HG03575 (cell line): ENCODE measurements around the gene YIPF4.
"Not testable (repeated sequence)": the region's sequence is repeated elsewhere in the genome, so short reads cannot be mapped to it uniquely, and the experiment has no call there.

Experiments
- ATAC-seq: cut with Tn5 transposase; IDR thresholded peaks from one replicate; pipeline ENCODE4 v1.9.1; 2021; ENCODE audit not compliant: unreplicated experiment, insufficient number of reproducible peaks, low FRiP score; ENCODE audit errors: extremely low read depth

YIPF4 gene

DNA sequence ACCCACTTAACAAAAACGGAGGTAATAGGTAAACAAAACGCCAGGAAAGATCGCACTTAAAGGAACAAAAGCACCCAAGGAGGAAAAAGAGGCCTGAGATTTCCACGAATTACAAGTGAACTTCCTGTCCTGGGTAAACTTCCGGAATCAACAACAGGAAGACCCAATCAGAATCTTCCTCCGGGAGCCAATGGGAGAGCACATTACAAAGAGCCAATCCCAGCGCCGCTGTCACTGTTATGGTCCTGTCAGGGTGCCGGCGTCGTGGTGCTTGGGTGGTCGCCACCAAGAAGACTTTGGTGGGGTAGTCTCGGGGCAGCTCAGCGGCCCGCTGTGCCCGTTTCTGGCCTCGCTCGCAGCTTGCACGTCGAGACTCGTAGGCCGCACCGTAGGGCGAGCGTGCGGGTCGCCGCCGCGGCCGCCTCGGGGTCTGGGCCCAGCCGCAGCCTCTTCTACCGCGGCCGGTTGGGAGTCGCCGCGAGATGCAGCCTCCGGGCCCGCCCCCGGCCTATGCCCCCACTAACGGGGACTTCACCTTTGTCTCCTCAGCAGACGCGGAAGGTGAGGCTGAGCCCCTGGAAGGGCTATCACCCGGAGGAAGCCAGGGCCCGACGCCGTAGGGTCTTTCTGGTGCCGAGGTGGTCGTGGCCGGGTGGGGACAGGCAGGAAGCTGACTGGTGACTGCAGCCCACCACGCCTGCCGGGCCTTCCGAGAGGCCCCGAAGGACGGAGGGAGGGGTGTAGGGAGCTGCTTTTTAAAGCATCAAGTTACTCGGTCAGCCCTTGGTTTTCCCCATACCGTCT is at the start of gene YIPF4:
Gene YIPF4, plus strand, starts transcription at position 231 of the 804 bp plus-strand sequence. Its CDS starts 252 bp downstream, at position 483.
- peak; percentile 81 for ATAC-seq

DNA sequence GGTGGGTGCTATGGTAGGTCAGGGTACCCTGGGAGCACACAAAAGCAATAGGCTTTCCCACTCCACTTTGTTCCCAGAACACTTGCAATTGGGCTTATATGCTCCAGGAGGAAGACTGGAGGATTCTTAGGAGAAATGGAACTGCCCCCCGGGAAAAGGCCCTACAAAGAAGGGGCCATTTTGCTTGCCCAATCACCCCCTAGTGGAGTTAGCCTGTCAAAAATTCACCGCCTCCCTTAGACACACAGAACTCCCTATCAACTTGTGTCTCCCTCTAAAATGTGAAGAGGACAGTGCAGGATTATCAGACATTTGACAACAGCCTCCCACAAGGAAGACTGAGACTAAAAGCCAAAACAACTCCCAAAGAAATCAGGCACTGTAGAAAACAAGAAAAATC is 49.5 kb upstream of the YIPF4 start:
- no peak for ATAC-seq

DNA sequence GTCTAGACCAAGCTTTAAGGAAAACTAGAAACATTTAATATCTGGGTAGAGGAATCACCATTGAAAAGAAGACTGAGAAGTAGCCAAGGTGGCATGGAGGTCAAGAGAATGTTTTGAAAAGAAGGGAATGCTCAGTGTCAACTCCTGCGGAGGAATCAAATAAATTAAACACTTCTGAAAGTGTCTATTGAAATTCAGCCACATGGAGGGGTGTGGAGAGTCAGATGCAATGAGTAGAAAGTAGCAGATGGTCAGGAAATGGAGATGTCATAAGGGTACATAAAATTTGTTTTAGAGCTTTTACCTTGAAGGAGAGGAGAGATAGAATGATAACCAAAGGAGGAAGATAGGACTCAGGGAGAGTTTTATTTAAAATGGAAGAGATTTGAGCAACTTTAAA is 48.1 kb upstream of the YIPF4 start:
- ATAC-seq = no peak

DNA sequence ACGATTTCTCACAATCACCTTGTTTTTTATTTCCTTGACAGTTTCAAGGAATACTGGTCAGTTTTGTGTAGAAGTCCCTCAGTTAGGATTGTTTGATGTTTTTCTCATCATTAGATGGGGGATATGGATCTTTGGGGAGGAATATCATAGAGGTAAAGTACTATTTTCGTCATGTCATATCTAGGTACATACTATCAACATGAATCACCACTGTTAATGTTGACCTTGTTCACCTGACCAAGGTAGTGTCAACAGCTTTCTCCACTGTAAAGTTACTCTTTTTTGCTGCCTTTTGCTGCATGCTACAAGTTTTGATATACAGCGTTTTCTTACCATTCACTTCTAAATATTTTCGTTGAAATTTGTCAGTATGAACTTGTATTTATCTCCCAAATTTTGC is 45.7 kb upstream of the YIPF4 start:
- ATAC-seq = no peak

DNA sequence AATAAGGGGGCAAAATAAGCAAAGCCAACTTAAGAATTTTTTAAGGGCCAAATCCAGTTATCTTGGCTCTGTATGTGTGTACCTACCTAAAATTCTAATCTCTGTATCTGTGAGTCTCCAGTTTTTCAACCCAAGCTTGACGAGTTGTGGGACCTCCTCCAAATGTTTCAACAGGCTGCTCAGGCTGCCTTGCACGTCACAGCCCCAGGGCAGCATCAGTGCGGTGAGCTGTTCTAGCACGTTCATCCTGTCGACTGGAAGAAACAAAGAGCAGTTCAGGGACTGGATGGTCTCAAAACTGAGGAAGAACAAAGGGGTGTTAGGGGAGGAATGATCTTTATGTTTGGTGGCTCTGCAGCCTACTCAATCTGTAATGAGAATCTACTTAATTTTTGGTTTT is 42.4 kb upstream of the YIPF4 start:
- no peak for ATAC-seq

DNA sequence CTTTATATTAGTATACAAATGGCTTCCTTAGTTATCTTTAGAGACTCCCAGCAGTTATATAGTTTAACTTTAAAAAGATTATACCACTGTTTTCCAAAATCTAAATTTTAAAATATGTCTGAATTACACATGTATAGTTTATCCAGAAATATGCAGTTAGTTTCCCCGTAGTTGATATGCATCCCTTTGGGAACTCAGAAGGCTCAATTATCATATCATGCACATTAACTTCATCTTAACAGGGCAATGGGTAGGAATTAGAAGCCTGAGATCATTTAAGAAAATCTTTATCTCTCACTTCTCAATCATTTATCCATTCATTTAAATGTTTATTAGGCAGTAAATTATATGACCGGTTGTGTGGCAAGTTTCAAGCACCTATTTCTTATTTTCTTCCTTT is 40.2 kb upstream of the YIPF4 start:
- no peak for ATAC-seq

DNA sequence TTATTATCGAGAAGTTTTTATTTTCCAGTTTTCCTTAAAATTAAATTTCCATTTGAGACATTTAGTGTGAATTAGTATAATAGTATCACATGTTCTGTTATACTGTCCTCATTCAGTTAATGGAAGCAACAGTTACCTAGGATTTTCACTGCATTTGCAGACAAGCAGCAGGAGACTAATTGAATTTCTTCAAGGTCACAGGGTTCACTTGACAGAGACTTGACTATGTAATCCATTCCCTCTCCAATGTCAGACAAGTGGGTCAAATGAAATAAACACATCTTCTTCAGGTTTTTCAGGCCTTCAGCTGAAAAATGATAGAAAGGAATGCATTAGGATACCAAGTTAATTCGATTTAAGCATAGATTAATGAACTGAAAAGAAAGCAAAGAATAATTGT is 39.7 kb upstream of the YIPF4 start:
- no peak for ATAC-seq

DNA sequence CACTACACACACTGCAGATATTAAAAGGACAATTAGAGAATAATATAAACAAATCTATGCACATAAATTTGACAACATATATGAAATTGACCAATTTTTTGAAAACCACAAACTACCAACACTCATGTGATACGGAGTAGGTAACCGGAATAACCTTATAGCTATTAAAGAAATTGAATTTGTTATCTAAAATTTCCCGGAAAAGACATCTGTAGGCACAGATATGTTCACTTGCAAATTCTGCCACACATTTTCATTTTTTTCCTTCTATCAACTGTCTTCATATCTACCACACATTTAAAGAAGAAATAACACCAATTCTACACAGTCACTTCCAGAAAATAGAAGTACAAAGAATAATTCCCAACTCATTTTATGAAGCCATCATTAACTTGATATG is 35.4 kb upstream of the YIPF4 start:
- ATAC-seq = no peak

DNA sequence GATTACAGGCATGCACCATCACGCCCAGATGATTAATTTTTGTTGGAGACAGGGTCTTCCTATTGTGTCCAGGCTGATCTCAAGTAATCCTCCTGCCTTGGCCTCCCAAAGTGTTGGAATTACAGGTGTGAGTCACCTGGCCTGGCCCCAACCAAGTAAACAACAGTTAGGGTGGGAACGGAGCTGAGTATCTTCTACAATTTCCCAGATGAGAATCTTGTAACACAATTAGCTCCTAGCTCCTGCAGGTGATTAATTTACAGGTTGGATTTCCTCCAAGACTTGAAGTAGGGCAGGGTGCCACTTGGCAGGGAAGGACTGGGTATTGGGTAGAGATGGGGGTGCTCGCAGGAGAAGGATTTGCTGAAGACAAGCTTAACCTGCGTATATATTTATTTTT is 30.8 kb upstream of the YIPF4 start:
- ATAC-seq = no peak

DNA sequence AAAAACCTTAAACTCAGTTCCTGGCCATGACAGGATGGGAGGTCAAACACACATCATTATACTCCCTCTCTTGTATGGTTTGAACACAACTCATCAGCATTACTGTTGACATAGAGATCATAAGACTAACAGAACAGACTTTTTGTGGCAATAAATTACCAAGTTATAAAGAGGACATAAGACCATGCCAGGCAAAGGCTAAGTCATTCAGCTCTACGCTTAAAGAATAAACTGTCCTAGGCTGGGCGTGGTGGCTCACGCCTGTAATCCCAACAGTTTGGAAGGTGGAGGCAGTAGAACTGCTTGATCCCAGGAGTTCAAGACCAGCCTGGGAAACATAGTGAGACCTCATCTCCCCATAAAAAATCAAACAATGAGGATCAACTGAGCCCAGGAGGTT is 29.4 kb upstream of the YIPF4 start:
- ATAC-seq = no peak

DNA sequence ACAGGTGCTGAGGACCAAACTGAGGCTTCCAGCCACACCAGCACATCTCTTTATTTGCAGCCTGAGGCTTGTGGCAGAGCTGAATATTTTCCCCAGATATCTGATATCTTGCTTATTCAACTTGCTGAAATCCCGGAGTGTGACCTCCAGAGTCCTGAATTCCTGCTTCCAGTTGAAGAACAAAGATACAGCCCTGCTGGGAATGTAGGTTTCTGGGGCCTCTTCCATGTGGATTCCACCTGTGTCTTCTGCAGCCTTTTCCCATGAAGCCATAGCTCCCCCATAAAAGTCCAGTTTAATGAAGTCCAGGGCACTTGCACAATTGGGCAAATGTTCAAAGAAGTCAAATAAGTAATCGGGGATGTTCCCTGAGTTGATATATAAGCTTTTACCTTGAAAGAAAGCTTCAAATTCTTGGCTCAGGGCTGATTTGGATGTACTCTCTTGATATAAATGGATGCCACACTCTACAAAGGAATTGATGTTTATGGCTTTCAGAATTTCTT is 27.9 kb upstream of the YIPF4 start:
- no peak for ATAC-seq

DNA sequence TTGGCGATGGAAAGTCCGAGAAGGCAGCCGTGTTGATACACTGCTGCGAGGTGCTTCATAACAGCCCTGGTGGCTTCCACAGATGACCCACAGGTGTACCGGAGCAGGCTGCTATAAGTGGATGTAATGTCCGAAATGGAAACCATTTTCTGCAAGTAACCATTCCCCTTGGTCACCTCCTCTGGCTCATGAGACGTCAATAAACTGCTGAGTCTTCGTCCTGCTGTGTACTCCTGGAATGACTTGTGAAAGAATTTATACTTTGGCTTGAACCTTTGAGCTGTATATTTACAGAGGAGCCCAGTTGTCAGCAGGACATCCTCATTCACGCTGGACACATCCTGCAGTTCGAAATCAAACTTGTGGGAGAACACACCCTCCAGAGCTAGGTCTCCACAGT is 27.4 kb upstream of the YIPF4 start:
- ATAC-seq = no peak

DNA sequence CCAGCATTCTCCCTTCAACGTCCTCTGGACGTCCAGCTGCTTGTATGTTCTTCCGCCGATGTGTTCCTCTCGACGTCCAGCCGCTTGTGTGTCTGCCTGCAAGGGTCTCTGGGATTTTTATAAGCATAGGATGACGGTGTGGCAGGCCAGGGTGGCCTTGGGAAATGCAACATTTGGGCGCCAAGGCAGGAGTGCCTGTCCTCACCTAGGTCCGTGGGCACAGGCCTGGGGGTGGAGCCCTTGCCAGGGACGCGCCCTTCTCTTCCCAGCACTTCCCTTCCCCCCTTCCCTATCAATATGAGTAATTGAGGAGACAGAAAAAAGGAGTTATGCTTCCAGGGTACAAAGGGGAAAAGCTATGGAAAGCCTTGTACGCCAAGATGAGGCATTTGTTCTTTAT is 19.5 kb upstream of the YIPF4 start:
- no peak for ATAC-seq

DNA sequence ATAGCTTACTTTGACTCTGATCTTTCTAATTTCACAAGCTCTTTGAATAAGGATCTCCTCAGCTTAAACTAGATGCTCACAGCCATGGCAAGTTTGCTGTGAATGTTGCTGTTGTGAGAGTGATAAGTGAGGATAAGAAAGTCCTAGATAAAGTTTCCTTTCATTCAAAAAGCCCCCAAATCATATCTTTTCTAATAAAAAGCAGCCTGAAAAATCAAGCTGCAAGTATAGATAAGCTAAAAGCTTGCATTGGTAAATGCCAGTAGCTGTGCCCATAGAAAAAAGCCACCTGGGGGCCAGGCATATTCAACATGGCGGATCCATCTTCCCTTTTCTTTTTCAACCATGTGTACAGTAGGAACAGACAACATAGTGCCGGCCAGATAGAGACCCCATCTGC is 17.3 kb upstream of the YIPF4 start:
- no peak for ATAC-seq

DNA sequence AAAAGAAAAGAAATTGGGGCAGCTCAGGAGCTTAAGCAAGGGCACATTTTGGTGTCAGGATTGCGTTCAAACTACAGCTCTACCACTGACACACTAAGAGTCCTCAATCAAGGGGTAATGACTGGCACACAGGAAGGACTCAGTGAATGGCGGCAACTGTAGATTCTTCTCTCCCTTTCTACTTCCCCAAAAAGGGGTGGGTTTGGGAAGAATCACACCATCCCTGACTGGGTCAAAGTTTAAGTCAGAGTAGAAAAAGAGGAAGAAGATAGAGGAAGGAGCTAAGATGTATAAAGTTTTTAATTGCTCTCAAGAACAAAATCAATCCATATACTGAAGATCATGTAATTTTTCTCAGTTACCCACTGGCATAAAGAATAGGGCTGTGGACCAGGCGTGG is 15.6 kb upstream of the YIPF4 start:
- no peak for ATAC-seq

DNA sequence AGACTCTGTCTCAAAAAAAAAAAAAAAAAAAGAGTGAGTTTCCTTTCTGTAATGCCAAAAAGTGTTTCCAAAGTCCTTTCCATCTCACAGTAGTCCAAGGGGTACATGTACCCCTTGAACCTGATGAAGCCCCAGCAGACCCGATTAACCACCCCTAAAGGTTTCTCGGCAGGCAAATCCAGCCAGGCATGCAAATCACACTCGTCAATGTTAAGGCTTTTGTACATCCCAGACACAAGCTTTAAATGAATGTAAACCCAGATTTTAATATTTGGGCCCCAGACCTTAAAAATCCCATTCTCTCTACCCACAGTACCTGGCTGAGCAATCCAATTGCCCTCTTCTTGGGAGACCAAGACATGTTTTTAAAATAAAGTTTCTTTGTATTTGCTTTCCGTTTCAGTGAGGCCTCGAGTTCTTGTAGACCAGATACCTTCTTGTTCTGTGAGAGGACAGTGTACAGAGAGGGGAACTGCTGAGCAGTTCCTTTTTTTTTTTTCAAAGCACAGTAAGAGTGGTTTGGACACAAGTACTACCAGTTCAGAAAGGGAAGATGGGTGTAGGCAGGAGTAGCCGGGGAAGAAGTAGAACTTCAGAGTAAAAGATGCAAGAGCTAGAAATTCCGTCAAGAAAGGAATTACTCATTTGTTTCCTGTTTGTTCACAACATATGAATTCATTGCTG is 13.1 kb upstream of the YIPF4 start, which contains the start of gene NLRC4:
Gene NLRC4, minus strand, starts transcription at position 465 of the 684 bp plus-strand sequence. CDS start 8,111 bp downstream, outside the sequence.
- peak; percentile 76 for ATAC-seq

DNA sequence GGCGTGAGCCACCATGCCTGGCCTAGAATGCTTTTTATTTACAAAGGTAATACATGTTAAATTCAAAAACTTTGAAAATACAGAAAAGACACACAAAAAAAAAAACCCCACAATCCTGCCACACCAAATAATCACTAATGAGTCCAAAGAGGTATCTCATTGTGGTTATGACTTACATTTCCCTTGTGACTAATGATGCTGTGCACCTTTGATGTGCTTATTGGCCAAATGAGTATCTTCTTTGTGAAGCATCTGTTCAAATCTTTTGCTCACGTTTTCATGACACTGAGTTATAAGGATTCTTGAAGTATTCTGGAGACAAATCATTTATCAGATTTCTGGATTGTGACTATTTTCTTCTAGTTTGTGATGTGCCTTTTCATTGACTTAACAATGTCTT is 6.6 kb upstream of the YIPF4 start:
- ATAC-seq = no peak

DNA sequence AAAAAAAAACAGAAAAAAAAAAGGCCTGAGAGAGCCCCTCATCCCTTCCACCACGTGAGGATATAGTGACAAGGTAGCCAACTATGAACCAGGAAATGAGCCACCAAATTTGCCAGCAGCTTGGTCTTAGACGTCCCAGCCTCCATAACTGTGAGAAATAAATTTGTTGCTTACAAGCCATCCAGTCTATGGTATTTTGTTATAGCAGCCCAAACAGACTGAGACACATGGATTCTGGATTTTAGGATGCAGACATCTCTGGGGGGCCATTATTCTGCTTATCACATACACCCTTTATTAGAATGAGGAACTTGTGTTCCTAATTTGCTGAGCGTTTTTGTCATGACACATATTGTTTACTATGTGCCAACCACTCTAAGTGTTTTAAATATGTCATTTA is 5.4 kb upstream of the YIPF4 start:
- ATAC-seq = no peak

DNA sequence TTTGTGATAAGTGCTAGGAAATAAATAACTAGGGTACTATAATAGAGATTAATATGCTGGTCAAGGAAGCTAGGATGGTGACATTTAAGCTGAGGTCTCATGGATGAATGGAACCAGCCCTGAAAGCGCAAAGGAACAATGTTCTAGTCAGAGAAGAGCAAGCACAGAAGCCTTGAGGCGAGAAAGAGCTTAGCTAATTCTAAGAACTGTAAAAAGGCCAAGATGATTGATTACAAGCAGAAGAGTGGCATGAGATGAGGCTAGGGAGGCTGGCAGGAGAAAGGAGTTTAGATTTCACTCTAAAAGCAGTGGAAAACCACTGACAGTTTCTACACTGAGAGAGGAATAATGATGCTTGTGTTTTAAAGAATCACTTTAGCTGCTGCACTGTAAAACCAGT is 3.4 kb upstream of the YIPF4 start:
- no peak for ATAC-seq

DNA sequence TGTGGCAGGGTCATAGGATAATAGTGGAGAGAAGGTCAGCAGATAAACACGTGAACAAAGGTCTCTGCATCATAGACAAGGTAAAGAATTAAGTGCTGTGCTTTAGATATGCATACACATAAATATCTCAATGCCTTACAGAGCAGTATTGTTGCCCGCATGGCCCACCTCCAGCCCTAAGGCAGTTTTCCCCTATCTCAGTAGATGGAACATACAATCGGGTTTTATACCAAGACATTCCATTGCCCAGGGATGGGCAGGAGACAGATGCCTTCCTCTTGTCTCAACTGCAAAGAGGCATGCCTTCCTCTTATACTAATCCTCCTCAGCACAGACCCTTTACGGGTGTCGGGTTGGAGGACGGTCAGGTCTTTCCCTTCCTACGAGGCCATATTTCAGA is 1.9 kb upstream of the YIPF4 start:
- not testable (repeated sequence) for ATAC-seq
